ENCODE results near the gene HOXA5.

Gene HOXA5

DNA sequence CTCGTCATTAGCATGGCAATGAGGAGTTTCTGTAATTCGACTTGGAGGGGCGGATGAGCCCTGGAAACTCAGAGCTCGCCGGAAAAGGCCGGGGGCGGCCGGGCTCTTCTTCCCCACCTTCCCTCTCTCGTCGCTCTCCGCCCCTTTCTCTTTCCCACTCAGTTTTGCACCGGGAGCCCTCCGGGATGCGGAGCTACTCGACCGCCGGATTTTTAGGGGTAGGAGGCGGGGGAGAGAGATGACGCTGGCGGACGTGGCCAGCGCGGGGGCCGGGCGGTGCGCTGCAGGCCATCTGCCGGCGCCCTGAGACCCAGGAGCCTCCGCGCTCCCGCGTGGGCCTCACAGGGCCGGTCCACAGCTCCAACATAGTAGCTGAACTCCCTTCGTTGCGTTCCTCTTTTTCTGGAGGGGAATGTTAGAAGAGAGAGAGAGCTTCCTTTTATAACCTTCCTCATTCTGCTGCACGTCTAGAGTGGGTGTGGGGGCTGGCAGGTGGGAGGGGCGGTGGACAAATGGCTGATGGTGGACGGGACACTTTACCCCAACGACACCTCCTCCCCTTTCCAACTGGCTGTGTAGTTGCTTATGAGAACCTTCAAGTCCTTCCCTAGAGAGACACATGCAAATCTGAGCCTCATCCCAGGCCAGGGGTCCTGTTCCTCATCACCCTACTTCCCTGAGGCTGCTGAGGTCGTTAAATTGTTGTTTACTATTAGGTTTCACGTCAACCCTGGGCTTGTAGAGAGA lies 46.5 kb downstream of the HOXA5 start (continued):
- TF ChIP-seq POU6F1 (CRISPR knock-in tag; IDR thresholded peaks at IDR 0.05; ENCODE audit: borderline replicate concordance, low read depth) (no peak), GLIS3 (CRISPR knock-in tag; IDR thresholded peaks at IDR 0.05) (no peak)
- TF ChIP-seq, protein P1, sequence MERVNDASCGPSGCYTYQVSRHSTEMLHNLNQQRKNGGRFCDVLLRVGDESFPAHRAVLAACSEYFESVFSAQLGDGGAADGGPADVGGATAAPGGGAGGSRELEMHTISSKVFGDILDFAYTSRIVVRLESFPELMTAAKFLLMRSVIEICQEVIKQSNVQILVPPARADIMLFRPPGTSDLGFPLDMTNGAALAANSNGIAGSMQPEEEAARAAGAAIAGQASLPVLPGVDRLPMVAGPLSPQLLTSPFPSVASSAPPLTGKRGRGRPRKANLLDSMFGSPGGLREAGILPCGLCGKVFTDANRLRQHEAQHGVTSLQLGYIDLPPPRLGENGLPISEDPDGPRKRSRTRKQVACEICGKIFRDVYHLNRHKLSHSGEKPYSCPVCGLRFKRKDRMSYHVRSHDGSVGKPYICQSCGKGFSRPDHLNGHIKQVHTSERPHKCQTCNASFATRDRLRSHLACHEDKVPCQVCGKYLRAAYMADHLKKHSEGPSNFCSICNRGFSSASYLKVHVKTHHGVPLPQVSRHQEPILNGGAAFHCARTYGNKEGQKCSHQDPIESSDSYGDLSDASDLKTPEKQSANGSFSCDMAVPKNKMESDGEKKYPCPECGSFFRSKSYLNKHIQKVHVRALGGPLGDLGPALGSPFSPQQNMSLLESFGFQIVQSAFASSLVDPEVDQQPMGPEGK (CRISPR knock-in tag; IDR thresholded peaks at IDR 0.05; ENCODE audit: borderline replicate concordance) = no peak

DNA sequence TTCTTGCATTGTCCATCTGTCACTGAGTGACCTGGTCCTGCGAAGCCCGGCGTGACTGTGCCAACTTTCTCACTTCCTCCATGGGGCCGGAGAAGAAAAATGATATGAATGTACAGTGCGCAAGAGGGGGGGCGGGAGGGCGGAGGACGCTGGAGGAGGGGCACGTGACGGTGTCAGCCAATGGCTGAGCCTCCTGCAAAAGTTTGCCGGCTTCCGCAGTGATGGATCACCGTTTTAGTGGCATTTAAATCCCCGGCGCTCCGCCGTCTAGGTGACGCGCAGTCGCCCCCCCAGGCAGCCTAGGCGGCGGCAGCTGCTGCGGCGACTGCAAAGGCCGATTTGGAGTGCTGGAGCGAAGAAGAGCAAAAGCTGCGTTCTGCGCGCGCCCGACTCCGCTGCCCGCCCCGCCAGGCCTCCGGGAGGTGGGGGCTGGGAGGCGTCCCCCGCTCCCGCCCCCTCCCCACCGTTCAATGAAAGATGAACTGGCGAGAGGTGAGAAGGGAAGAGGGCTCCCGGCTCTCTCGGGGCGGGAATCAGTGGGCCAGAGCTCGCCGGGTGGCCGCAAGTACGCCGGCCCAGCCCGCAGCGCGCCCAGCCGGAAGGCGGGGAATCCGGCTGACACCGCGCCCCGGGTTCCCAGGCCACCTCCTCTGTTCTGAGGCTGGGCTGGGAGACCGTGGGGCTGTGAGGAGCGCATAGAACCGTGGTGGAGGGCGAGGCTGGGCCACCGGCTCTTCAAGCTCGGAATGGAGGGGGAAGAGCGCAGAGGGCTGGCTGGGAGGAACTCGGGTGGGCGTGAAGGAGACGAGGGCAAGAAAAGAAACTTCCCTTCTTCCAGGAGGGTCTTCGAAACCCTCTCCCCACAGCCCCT lies 47.3 kb downstream of the HOXA5 start, which contains the start of gene HOXA1:
Gene HOXA1, minus strand, starts transcription at position 104 of the 871 bp plus-strand sequence. Its CDS starts 88 bp downstream, at position 16.
- TF ChIP-seq CSDC2 (CRISPR knock-in tag; IDR thresholded peaks at IDR 0.05) (no peak), TCF4 (CRISPR knock-in tag; IDR thresholded peaks at IDR 0.05; ENCODE audit: borderline replicate concordance) (no peak), CREB5 (CRISPR knock-in tag; IDR thresholded peaks at IDR 0.05; ENCODE audit: low read depth) (no peak), ZNF8 (CRISPR knock-in tag; IDR thresholded peaks at IDR 0.05) (no peak), OSR1 (CRISPR knock-in tag; IDR thresholded peaks at IDR 0.05) (no peak), RARB (CRISPR knock-in tag; IDR thresholded peaks at IDR 0.05) (no peak), ZFP30 (CRISPR knock-in tag; IDR thresholded peaks at IDR 0.05) (no peak), ZNF70 (CRISPR knock-in tag; IDR thresholded peaks at IDR 0.05) (no peak), ZFP3 (CRISPR knock-in tag; IDR thresholded peaks at IDR 0.05) (no peak), POU6F1 (CRISPR knock-in tag; IDR thresholded peaks at IDR 0.05; ENCODE audit: borderline replicate concordance, low read depth) (no peak), ISL1 (CRISPR knock-in tag; IDR thresholded peaks at IDR 0.05) (no peak), SNAI2 (CRISPR knock-in tag; IDR thresholded peaks at IDR 0.05) (no peak), GLIS3 (CRISPR knock-in tag; IDR thresholded peaks at IDR 0.05) (no peak), PPARA (CRISPR knock-in tag; IDR thresholded peaks at IDR 0.05; ENCODE audit: borderline replicate concordance) (no peak), ZC3H10 (CRISPR knock-in tag; IDR thresholded peaks at IDR 0.05) (no peak)
- TF ChIP-seq, protein P2, sequence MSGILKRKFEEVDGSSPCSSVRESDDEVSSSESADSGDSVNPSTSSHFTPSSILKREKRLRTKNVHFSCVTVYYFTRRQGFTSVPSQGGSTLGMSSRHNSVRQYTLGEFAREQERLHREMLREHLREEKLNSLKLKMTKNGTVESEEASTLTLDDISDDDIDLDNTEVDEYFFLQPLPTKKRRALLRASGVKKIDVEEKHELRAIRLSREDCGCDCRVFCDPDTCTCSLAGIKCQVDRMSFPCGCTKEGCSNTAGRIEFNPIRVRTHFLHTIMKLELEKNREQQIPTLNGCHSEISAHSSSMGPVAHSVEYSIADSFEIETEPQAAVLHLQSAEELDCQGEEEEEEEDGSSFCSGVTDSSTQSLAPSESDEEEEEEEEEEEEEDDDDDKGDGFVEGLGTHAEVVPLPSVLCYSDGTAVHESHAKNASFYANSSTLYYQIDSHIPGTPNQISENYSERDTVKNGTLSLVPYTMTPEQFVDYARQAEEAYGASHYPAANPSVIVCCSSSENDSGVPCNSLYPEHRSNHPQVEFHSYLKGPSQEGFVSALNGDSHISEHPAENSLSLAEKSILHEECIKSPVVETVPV (CRISPR knock-in tag; IDR thresholded peaks at IDR 0.05) = no peak
- ATAC-seq = no peak

GRCh38 chr7:27095050-27095896 lies 48.2 kb downstream of the HOXA5 start:
- ATAC-seq = no peak
- TF ChIP-seq TCF4 (CRISPR knock-in tag; IDR thresholded peaks at IDR 0.05; ENCODE audit: borderline replicate concordance) (no peak), POU6F1 (CRISPR knock-in tag; IDR thresholded peaks at IDR 0.05; ENCODE audit: borderline replicate concordance, low read depth) (no peak), ZFP3 (CRISPR knock-in tag; IDR thresholded peaks at IDR 0.05) (no peak), RARB (CRISPR knock-in tag; IDR thresholded peaks at IDR 0.05) (no peak), GLIS3 (CRISPR knock-in tag; IDR thresholded peaks at IDR 0.05) (no peak), CREB5 (CRISPR knock-in tag; IDR thresholded peaks at IDR 0.05; ENCODE audit: low read depth) (no peak), BACH2 (CRISPR knock-in tag; IDR thresholded peaks at IDR 0.05; ENCODE audit: borderline replicate concordance) (no peak), TOX (CRISPR knock-in tag; IDR thresholded peaks at IDR 0.05; ENCODE audit: borderline replicate concordance) (no peak)
